Thyroid gland (tissue), 4 donors: ENCODE measurements around the gene GATD1. TPM values are rescaled to one million over a fixed set of nuclear protein-coding genes. Genes with fewer than 3 reads are reported as not detected.

Experiments used
- DNase-seq, 2 donors: peaks; one replicate each; pipeline ENCODE4 v3.0.0-alpha.2; 2019
- H3K27ac ChIP-seq, 3 donors: fragments of 200-600 bp; sonication (generic); 1 replicate in 2 of 3; 2 replicates in 1 of 3; pipeline ENCODE4 v1.5.1; 2016 to 2019; ENCODE audit warnings: mild to moderate bottlenecking in 1 of 3, moderate library complexity in 1 of 3
- H3K27me3 ChIP-seq: fragments of 200-600 bp; sonication (generic); one replicate; pipeline ENCODE4 v1.5.1; 2019
- H3K36me3 ChIP-seq, 2 donors: fragments of 200-600 bp; sonication (generic); one replicate each; pipeline ENCODE4 v1.5.1; 2016 to 2019
- H3K4me1 ChIP-seq, 2 donors: fragments of 200-600 bp; sonication (generic); one replicate each; pipeline ENCODE4 v1.5.1; 2017 to 2019
- H3K4me3 ChIP-seq, 3 donors: fragments of 200-600 bp; sonication (generic); replicated peaks in 1 of 3; 1 replicate in 2 of 3; 2 replicates in 1 of 3; pipeline ENCODE4 v1.5.1; 2016; ENCODE audit warnings: mild to moderate bottlenecking in 1 of 3
- H3K9me3 ChIP-seq: fragments of 200-600 bp; sonication (generic); one replicate; pipeline ENCODE4 v1.5.1; 2017
- CTCF ChIP-seq, 6 experiments: fragments of 200-600 bp in 3 of 6; fragments of 450-650 bp in 3 of 6; sonication (generic) in 3 of 6; IDR thresholded peaks; one replicate each; pipeline ENCODE4 v1.5.1; 2016 to 2019; ENCODE audit warnings: antibody characterized with exemption in 6 of 6, mild to moderate bottlenecking in 2 of 6, inconsistent platforms in 1 of 6, moderate library complexity in 1 of 6
- POLR2A ChIP-seq, 2 donors: fragments of 450-650 bp; IDR thresholded peaks; one replicate each; pipeline ENCODE4 v1.6.1; 2017; ENCODE audit warnings: antibody characterized with exemption in 2 of 2, mild to moderate bottlenecking in 2 of 2, moderate library complexity in 1 of 2
- WGBS, 2 donors: methylation state at CpG; one replicate each; pipeline ENCODE4 v1.1.5; 2017; 5-methylcytosine and 5-hydroxymethylcytosine counted together
- intact Hi-C: fragments of 100-400 bp; cut with DNase I; formaldehyde crosslinking; loops from one replicate; pipeline ENCODE4 v1.15.1; 2023
- total RNA-seq, 4 donors: library from RNA; depleted of rRNA; stranded (reverse); fragments of >200 nt; gene quantifications; one replicate each; pipeline ENCODE4 v1.2.3, GENCODE V29; 2016

The GATD1 gene
- total RNA-seq, 4 donors from 2014 or later, result 27.4 to 47.6 (median 35.5) TPM

GRCh38 chr11:804599-804964, 27.3 kb upstream of the GATD1 start:
- intact Hi-C loops, result no loop called here
- TF ChIP-seq CTCF (IDR thresholded peaks at IDR 0.05), result no peak
- TF ChIP-seq POLR2A (IDR thresholded peaks at IDR 0.05), result no peak
- WGBS, 2 donors, result 0 to 9% methylated on average over 4 to 18 of the region's 18 CpGs

DNA sequence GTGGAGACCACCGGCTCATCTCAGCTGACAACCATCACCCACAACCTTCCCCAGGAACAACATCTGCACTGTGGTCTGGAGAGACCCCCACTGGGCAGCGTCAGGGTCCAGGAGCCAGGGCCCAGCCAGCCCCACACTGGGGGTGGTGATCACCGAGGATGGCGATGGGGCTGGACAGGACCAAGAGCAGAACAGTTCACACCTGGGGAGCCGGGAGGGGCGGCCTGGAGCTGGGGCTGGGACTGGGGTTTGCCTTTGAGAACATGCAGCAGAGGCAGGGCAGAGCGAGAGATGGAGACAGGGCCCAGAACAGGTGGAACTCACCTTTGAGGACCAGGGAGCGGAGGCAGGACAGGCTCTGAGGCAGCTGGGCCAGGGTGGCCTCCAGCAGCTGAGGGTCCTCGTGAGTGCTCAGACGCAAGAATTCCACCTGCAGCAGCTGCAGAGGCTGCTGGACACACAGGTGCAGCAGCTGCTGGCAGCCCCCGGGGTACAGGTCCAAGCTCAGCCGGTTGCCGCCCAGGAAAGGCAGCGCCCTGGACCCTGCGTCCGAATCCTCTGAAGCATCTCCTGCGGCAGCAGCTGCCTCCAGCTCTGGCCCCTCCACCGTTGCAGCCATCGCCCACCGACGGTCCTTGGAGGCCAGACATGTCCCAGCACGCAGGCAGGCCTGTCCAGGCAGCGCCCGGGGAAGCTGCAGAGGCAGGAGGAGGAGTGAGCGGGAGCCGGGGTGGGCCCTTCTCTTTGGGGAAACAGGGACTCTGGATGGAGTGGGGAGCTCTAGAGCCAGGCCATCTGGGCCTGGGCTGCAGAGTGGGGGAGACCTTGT, 26.7 kb upstream of the GATD1 start:
- intact Hi-C loops, result no loop called here
- DNase-seq, result no peak
- H3K27ac ChIP-seq, result peak overlapping the region in 1 of 3 donors; percentile 85
- TF ChIP-seq POLR2A (IDR thresholded peaks at IDR 0.05) (no peak), CTCF (IDR thresholded peaks at IDR 0.05) (no peak)
- no peaks in the 10 kb centered on the region for H3K36me3 ChIP-seq
- H3K4me3 ChIP-seq, result peak overlapping the region in 2 of 3 donors; percentile 11 to 62
- H3K27me3 ChIP-seq, result no peaks in the 10 kb centered on the region
- no peaks in the 10 kb centered on the region for H3K9me3 ChIP-seq
- WGBS, 2 donors, result 46 to 73% methylated on average over 12 to 25 of the region's 26 CpGs
- H3K4me1 ChIP-seq, result peaks cover 20 to 23% of the 10 kb centered on the region in 2 donors

More at GRCh38 chr11:804599-804964, 27.3 kb upstream of the GATD1 start:
- peak overlapping the region in 2 of 3 donors; percentile 85 to 87 for H3K27ac ChIP-seq
- DNase-seq, result no peak
- no peaks in the 10 kb centered on the region for H3K27me3 ChIP-seq
- no peaks in the 10 kb centered on the region for H3K36me3 ChIP-seq
- no peaks in the 10 kb centered on the region for H3K9me3 ChIP-seq
- H3K4me3 ChIP-seq, result peak overlapping the region; percentile 11 to 62 (median 23)
- peaks cover 20 to 23% of the 10 kb centered on the region in 2 donors for H3K4me1 ChIP-seq

GRCh38 chr11:803467-803742, 26.1 kb upstream of the GATD1 start:
- Histone ChIP-seq H3K9me3 (no peaks in the 10 kb centered on the region), H3K36me3 (no peaks in the 10 kb centered on the region), H3K27ac (no peak overlapping the region), H3K4me1 (peaks cover 18 to 22% of the 10 kb centered on the region in 2 donors), H3K4me3 (no peak overlapping the region), H3K27me3 (no peaks in the 10 kb centered on the region)
- WGBS, 2 donors, result 87% methylated on average over 6 of the region's 8 CpGs; no CpG with 5 or more reads in 1 of the 2 donors
- no peak for DNase-seq
- intact Hi-C loops, result no loop called here
- no peak for TF ChIP-seq POLR2A (IDR thresholded peaks at IDR 0.05)
- no peak for TF ChIP-seq CTCF (IDR thresholded peaks at IDR 0.05)

- peaks cover 18 to 21% of the 10 kb centered on the region in 2 donors for H3K4me1 ChIP-seq
- intact Hi-C loops, result no loop called here
- DNase-seq, result no peak
Observed at GRCh38 chr11:802693-803466, 25.6 kb upstream of the GATD1 start.

More at GRCh38 chr11:802693-803466, 25.6 kb upstream of the GATD1 start:
- H3K9me3 ChIP-seq, result no peaks in the 10 kb centered on the region
- 92 to 95% methylated on average over 10 to 18 of the region's 28 CpGs for WGBS, 2 donors
- no peak overlapping the region for H3K27ac ChIP-seq
- no peaks in the 10 kb centered on the region for H3K36me3 ChIP-seq
- TF ChIP-seq CTCF (IDR thresholded peaks at IDR 0.05), result no peak
- no peak for TF ChIP-seq POLR2A (IDR thresholded peaks at IDR 0.05)
- no peaks in the 10 kb centered on the region for H3K27me3 ChIP-seq
- H3K4me3 ChIP-seq, result no peak overlapping the region
